Retinal pigment epithelial cell (primary cell): Measurements from ENCODE around the gene LRRK1.

Experiments used
- DNase-seq: peaks from one replicate; pipeline ENCODE4 v3.0.0-alpha.2; 2010; ENCODE audit warnings: low read depth
- H3K4me3 ChIP-seq: 2 replicates; pipeline ENCODE4 v1.5.1; 2011; ENCODE audit warnings: mild to moderate bottlenecking, low read length, control low read depth, moderate library complexity
- TF ChIP-seq, protein P1 (sequence below): conservative IDR thresholded peaks from 2 replicates; pipeline ENCODE4 v1.5.1; 2011; ENCODE audit warnings: low read depth, low read length, control low read depth, inconsistent platforms

The LRRK1 gene

DNA sequence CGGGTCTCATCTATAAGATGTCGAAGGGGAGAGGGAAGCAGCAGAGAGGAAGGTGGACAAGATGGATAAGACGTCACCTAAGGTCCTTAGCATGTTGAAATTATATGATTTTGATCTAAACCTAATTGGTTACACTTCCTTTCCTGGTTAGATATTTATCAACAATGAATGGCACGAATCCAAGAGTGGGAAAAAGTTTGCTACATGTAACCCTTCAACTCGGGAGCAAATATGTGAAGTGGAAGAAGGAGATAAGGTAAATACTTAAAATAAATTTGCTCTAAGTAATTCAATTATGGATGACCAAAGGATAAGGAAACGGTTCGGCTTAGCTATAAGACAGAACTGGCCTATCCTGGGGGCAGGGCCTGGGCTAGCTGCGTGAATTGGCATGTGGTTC lies 34.0 kb upstream of the LRRK1 start:
- TF ChIP-seq, protein P1, sequence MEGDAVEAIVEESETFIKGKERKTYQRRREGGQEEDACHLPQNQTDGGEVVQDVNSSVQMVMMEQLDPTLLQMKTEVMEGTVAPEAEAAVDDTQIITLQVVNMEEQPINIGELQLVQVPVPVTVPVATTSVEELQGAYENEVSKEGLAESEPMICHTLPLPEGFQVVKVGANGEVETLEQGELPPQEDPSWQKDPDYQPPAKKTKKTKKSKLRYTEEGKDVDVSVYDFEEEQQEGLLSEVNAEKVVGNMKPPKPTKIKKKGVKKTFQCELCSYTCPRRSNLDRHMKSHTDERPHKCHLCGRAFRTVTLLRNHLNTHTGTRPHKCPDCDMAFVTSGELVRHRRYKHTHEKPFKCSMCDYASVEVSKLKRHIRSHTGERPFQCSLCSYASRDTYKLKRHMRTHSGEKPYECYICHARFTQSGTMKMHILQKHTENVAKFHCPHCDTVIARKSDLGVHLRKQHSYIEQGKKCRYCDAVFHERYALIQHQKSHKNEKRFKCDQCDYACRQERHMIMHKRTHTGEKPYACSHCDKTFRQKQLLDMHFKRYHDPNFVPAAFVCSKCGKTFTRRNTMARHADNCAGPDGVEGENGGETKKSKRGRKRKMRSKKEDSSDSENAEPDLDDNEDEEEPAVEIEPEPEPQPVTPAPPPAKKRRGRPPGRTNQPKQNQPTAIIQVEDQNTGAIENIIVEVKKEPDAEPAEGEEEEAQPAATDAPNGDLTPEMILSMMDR, result no peak
- H3K4me3 ChIP-seq, result peak overlapping the region; percentile 80
- no peak for DNase-seq

GRCh38 chr15:100885811-100886210 lies 33.3 kb upstream of the LRRK1 start:
- DNase-seq, result no peak
- TF ChIP-seq, protein P1, result no peak
- no peak overlapping the region for H3K4me3 ChIP-seq

DNA sequence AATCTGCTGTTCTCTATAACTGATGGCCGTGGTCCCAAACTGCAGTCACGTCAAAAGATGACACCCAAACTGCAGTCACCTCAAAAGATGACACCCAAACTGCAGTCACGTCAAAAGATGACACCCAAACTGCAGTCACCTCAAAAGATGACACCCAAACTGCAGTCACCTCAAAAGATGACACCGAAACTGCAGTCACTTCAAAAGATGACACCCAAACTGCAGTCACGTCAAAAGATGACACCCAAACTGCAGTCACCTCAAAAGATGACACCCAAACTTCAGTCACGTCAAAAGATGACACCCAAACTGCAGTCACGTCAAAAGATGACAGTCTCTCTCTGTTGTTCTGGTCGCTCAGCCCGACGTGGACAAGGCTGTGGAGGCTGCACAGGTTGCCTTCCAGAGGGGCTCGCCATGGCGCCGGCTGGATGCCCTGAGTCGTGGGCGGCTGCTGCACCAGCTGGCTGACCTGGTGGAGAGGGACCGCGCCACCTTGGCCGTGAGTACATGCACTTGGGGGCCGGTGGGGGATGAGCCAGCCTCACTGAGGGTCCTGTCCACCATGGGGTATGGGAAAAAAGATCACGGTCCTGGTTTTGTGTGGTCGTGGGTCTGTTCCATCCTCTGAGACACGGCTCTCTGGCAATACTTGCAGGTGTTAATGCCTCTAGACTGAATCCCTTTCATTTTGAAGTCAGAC lies 31.8 kb upstream of the LRRK1 start:
- H3K4me3 ChIP-seq, result no peak overlapping the region
- TF ChIP-seq, protein P1, result no peak
- no peak for DNase-seq

DNA sequence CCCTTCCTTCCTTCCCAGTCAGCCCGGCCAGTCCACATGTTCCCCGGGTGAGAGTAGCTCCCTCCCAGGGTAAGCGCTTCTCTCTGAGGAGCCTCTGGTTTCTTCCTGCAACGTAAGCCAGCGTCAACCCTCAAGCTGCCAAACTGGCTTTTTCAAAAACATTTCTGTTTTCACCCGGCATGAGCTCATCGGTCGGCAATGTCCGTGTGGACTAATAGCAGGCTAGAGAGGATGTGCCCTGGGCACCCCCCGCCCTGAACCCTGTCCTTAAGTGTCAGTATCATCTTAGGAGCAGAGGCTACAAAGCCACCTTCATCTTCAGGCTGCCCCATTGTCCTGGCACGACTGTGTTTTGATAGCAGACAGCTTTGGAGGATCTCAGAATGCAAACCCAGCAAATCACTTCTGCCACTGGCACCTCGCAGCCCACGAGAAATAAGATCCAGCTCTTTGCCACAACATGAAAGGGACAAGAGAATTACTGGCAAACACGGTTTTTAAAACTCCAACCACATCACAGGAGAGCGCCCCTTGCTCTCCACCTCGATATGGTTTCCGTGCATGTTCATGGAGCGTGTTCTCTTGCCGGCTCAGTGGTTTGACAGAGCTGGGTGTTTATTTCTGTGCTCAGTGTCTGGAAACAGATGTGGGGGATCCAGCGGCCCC lies 29.6 kb upstream of the LRRK1 start:
- TF ChIP-seq, protein P1, result no peak
- no peak overlapping the region for H3K4me3 ChIP-seq
- DNase-seq, result no peak

DNA sequence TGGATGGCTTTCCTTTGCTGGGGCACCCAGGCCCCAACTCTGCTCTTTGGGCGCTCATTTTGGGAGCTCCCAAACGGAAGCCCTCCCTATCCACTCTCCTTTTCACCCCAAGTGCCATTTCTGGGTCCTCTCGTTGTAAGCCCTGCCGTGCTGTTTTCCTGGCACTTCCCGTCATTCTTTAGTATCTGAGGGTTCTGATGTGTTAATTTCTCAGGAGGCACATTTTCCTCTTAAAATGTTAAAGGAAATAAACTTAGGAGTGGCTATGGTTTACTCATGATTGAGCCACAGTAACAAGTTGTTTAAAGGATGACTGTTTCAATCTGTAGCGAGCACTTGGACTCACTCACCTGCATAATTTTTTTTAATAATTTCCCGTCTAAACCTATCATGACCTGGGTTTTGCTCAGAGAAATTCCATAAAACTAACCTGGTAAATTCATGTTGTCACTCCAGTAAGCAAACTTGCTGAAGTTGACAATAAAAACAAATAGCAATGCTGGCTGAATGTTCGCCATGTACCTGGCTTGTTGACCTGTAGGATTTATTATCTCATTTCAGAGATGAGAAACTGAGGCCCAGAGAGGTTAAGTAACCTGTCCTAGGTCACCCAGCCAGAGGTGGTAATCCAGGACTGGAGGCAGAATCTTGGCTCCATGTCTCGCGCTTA lies 29.0 kb upstream of the LRRK1 start:
- DNase-seq, result no peak
- H3K4me3 ChIP-seq, result no peak overlapping the region
- TF ChIP-seq, protein P1, result no peak

- TF ChIP-seq, protein P1, result no peak
- DNase-seq, result no peak
- H3K4me3 ChIP-seq, result no peak overlapping the region
Observed at GRCh38 chr15:100890850-100891249, 28.3 kb upstream of the LRRK1 start.
